Bronchial epithelial cell (primary cell): ENCODE data around the gene ALAS1. TPM values are rescaled to one million over a fixed set of nuclear protein-coding genes. Genes with fewer than 3 reads are reported as not detected.
A peak's percentile ranks its signal among the peaks of the same experiment; 100 is the strongest.

Experiments
- DNase-seq: peaks from one replicate; pipeline ENCODE4 v3.0.0-alpha.2; 2010; ENCODE audit warnings: low read depth
- FAIRE-seq: peaks from 2 replicates; lab custom pipeline; 2011; peaks lifted over from hg19 to GRCh38; lab: Jason Lieb, UNC
- H3K27me3 ChIP-seq: 2 replicates; pipeline ENCODE4 v1.5.1; 2011; ENCODE audit warnings: low read length; ENCODE audit not compliant: control insufficient read depth, insufficient read depth
- H3K36me3 ChIP-seq: 2 replicates; pipeline ENCODE4 v1.5.1; 2011; ENCODE audit warnings: low read length; ENCODE audit not compliant: control insufficient read depth, insufficient read depth
- H3K4me3 ChIP-seq: 2 replicates; pipeline ENCODE4 v1.5.1; 2011; ENCODE audit warnings: mild to moderate bottlenecking, low read depth, low read length, control low read depth
- total RNA-seq: library from RNA; depleted of rRNA; stranded (reverse); fragments of >200 nt; gene quantifications from 2 replicates; pipeline ENCODE4 v1.2.1, GENCODE V29; 2014
- TF ChIP-seq, protein P1 (sequence below): IDR thresholded peaks from 2 replicates; pipeline ENCODE4 v1.5.1; 2011; ENCODE audit warnings: mild to moderate bottlenecking, moderate library complexity, low read length, control low read depth, inconsistent platforms; ENCODE audit not compliant: insufficient read depth, severe bottlenecking

The ALAS1 gene
- total RNA-seq, 1 donor from 2014 or later: 32.1 TPM

DNA sequence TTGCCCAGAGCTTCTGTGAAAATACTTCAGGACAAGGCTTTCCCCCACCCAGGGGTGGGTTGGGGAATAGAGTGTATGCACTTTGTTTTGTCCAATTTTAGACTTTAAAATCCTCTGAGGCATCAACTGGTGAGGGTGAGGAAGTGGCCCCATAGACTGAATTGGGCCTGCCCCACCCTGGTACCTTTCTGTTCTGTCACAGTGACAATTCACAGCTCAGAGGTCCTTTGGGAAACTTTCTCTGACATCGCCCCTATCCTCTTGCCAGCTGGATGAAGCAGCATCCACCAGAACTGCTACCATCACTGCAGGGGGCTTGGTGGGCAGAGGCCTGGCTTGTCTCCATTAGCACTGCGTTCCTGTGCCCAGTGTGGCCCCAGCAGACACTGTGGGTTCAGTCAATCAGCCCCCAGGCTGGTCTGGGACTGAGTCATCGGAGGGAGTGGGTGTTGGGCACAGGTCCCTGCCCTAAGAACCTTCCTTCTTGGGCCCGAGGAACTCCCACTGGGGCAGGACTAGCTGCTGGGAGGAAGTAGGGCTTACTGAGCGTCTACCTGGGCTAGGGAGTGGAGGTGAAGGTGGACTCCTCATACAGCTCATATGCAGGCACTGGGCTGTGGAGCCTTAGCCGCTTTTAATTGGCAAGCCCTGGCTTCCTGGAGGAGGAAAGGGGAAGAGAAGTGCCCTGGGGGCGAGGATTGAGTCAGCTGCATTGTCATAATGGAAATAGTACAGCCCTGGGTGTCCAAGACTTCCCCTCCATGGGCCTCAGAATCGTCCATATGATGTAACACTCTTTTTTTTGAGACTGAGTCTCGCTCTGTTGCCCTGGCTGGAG is 46.0 kb downstream of the ALAS1 start:
- H3K4me3 ChIP-seq: no peak overlapping the region
- no peaks in the 10 kb centered on the region for H3K27me3 ChIP-seq
- DNase-seq: peak; percentile 86
- H3K36me3 ChIP-seq: no peaks in the 10 kb centered on the region
- TF ChIP-seq, protein P1, sequence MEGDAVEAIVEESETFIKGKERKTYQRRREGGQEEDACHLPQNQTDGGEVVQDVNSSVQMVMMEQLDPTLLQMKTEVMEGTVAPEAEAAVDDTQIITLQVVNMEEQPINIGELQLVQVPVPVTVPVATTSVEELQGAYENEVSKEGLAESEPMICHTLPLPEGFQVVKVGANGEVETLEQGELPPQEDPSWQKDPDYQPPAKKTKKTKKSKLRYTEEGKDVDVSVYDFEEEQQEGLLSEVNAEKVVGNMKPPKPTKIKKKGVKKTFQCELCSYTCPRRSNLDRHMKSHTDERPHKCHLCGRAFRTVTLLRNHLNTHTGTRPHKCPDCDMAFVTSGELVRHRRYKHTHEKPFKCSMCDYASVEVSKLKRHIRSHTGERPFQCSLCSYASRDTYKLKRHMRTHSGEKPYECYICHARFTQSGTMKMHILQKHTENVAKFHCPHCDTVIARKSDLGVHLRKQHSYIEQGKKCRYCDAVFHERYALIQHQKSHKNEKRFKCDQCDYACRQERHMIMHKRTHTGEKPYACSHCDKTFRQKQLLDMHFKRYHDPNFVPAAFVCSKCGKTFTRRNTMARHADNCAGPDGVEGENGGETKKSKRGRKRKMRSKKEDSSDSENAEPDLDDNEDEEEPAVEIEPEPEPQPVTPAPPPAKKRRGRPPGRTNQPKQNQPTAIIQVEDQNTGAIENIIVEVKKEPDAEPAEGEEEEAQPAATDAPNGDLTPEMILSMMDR: no peak
- FAIRE-seq: no peak

DNA sequence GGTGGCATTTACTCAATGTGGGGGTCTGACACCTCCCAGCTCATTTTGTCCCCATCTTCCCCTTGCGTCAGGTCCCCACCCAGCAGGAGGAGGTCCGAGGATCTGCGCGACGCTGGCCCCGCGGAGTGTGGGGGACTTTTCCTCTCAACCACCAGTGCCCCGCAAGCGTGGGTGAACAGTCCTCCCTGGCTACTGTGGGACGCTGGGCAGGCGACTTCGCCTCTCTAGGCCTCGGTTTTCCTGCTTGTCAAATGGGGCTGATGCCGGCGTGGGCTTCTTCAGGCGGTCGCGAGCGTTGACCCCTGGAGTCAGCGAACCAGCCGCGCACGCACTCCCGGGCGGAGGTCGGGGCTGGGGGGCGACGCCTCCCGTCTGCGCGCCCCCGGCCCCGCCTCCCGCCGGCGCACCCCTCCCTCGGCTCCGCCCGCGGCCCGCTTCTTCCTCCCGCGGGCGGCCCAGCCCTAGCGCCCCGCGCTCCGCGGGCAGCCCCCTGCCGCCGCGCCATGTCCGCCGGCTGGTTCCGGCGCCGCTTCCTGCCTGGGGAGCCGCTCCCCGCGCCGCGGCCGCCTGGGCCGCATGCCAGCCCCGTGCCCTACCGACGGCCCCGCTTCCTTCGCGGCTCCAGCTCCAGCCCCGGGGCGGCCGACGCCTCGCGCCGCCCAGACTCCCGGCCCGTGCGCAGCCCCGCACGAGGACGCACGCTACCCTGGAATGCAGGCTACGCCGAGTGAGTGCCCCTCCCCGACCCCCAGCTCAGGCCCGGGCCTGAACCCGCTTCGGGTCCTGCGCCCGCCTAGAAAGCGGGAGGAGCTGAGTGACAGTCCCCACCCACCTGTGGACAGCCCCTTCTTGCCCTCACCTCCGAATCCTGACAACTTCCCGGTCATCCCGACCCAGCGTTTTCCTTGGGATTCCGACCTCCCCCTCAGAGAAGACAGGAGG is 47.6 kb downstream of the ALAS1 start, which contains the start of gene PPM1M:
Gene PPM1M (plus strand): TSS at position 438 of the 942 bp plus-strand sequence. CDS start 66 bp downstream, at position 504.
- H3K36me3 ChIP-seq: no peaks in the 10 kb centered on the region
- DNase-seq: no peak
- H3K27me3 ChIP-seq: no peaks in the 10 kb centered on the region
- TF ChIP-seq, protein P1: no peak
- peak within 1 kb of the TSS; percentile 34 for H3K4me3 ChIP-seq
- no peak for FAIRE-seq

DNA sequence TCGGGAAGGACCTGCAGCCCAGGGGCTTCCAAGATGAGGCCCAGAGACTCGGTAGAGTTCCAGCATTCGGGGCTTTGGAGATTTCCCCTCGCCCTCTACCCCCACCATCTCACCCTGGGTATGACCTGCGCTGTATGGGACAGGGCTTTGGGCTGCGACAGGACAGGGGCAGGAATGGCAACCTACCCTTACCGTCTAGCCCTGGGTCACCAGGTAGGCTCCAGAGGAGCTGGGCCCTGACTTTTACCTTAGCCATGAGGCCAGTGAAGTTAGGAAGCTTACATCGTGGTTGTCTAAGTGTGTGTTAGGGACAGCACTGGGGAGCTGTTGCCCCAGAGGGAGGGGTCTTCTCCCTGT is 48.3 kb downstream of the ALAS1 start:
- FAIRE-seq (no peak), DNase-seq (no peak)
- Histone ChIP-seq H3K27me3 (no peaks in the 10 kb centered on the region), H3K4me3 (no peak overlapping the region), H3K36me3 (no peaks in the 10 kb centered on the region)
- TF ChIP-seq, protein P1: no peak

DNA sequence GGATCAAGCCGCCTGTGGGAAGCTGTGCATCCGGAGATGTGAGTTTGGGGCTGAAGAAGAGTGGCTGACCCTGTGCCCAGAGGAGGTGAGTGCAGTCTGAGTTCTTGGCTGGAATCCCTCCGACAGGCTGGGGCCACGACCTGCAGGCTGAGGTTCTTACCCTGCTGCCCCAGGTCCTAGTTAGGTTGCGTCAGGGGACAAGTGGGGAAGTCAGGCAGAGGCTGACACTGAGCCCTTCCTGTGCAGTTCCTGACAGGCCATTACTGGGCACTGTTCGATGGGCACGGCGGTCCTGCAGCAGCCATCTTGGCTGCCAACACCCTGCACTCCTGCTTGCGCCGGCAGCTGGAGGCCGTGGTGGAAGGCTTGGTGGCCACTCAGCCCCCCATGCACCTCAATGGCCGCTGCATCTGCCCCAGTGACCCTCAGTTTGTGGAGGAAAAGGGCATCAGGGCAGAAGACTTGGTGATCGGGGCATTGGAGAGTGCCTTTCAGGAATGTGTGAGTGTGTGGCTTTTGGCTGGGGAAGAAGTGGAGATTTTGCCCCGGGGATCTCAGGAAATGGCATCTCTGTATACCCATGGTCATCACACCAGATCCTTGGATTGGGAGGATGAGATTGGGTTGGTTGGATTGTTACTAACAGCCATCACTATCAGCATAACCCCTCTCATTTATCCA is 48.9 kb downstream of the ALAS1 start:
- TF ChIP-seq, protein P1: no peak
- Histone ChIP-seq H3K36me3 (no peaks in the 10 kb centered on the region), H3K27me3 (no peaks in the 10 kb centered on the region), H3K4me3 (no peak overlapping the region)
- DNase-seq (no peak), FAIRE-seq (peak; percentile 13)

DNA sequence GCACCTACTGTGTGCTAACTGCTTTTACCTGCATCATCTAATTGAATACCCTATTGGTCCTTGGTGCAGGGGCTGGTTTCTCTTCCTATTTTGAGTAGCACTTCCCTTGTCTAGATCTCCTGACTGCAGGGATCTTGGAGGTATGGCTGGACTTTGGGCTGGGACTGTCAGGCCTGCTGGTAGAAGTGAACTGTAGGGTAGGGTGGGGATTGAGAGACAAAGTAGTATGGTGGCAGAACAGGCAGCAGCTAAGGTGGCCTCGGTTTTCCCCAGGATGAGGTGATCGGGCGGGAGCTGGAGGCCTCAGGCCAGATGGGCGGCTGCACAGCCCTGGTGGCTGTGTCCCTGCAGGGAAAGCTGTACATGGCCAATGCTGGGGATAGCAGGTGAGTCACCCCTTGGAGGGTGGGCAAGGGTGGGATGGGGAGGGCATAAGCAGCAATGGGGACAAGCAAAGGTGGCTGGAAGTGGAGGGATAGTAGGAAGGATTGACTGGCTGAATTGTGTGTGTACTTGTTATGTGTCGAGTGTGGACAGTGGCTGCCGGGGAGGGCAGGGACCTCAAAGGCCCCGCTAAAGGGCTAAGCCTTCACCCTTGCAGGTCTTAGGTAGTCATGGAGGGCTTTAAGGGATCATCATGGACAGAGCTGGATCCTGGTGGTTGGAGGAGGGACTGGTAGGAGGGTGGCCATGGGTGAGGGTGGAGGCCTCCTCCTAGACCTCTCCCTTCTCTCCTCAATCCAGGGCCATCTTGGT is 49.6 kb downstream of the ALAS1 start:
- DNase-seq (no peak), FAIRE-seq (no peak)
- Histone ChIP-seq H3K36me3 (no peaks in the 10 kb centered on the region), H3K27me3 (no peaks in the 10 kb centered on the region), H3K4me3 (no peak overlapping the region)
- TF ChIP-seq, protein P1: no peak
